Measurements from ENCODE around the gene DPEP3.

Gene DPEP3

GRCh38 chr16:67966549-67967182 lies 13.6 kb downstream of the DPEP3 start:
- DNase-seq: no peak

GRCh38 chr16:67965668-67966548 lies 14.4 kb downstream of the DPEP3 start:
- DNase-seq: no peak

GRCh38 chr16:67964477-67965131 lies 15.7 kb downstream of the DPEP3 start:
- DNase-seq: no peak

- DNase-seq: no peak
Measured at GRCh38 chr16:67963662-67964321, 16.5 kb downstream of the DPEP3 start.

- no peak for DNase-seq
Measured at GRCh38 chr16:67963292-67963661, 17.0 kb downstream of the DPEP3 start.

GRCh38 chr16:67962135-67962534 lies 18.2 kb downstream of the DPEP3 start:
- DNase-seq: no peak

GRCh38 chr16:67961551-67961957 lies 18.7 kb downstream of the DPEP3 start:
- DNase-seq: no peak

GRCh38 chr16:67959536-67960329 lies 20.6 kb downstream of the DPEP3 start:
- DNase-seq: no peak

- DNase-seq: no peak
Measured at GRCh38 chr16:67957622-67958021, 22.7 kb downstream of the DPEP3 start.

- DNase-seq: no peak
Measured at GRCh38 chr16:67954421-67955196, 25.7 kb downstream of the DPEP3 start.

GRCh38 chr16:67953641-67954375 lies 26.5 kb downstream of the DPEP3 start:
- no peak for DNase-seq

- no peak for DNase-seq
Measured at GRCh38 chr16:67951485-67951884, 28.8 kb downstream of the DPEP3 start.

GRCh38 chr16:67950335-67950843 lies 29.9 kb downstream of the DPEP3 start:
- DNase-seq: no peak

GRCh38 chr16:67949645-67950044 lies 30.7 kb downstream of the DPEP3 start:
- DNase-seq: no peak

- DNase-seq: no peak
Measured at GRCh38 chr16:67948015-67948414, 32.3 kb downstream of the DPEP3 start.

- no peak for DNase-seq
Measured at GRCh38 chr16:67946966-67947558, 33.2 kb downstream of the DPEP3 start.

- no peak for DNase-seq
Measured at GRCh38 chr16:67946128-67946569, 34.1 kb downstream of the DPEP3 start.

- DNase-seq: no peak
Measured at GRCh38 chr16:67945392-67945933, 34.8 kb downstream of the DPEP3 start.

GRCh38 chr16:67944690-67945391 lies 35.5 kb downstream of the DPEP3 start:
- DNase-seq: no peak

Data from activated naive CD4-positive, alpha-beta T cell treated with Interleukin-2 at 50 U/mL for 16 hours (primary cell).